GM18502 (cell line): ENCODE measurements around the gene ARHGAP22.

ENCODE experiments used
- ATAC-seq: cut with Tn5 transposase; IDR thresholded peaks from one replicate; pipeline ENCODE4 v1.9.1; 2021; ENCODE audit warnings: mild to moderate bottlenecking; ENCODE audit not compliant: unreplicated experiment, poor library complexity

Gene ARHGAP22

DNA sequence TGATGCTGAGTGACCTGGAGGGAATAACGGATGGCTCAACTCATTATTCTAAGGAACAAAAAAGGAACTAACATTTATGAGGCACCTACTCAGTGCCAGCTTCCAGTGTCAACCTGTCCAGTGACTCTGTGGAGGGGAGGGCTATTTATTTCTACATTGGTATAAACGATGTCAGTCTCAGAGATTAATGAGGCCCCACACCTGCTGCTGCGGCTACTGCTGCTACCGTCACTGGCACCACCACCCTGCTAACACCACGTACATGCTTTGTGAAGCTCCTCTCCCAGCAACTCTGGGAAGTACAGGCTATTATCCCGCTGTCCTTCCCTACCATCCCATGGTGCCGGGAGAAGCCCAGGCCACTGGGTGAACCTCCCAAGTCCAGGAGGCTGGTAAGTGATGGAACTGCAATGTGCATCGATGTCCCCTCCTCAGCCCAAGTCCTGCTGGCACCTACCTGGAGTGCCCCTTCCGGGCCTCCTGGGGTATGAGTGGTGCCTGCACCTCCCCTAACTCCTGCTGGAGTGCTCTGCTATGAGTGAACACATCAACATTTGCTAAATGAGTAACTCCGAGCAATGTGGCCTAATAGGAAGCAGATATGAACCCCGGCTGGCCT lies 101.5 kb downstream of the ARHGAP22 start:
- ATAC-seq: no peak

DNA sequence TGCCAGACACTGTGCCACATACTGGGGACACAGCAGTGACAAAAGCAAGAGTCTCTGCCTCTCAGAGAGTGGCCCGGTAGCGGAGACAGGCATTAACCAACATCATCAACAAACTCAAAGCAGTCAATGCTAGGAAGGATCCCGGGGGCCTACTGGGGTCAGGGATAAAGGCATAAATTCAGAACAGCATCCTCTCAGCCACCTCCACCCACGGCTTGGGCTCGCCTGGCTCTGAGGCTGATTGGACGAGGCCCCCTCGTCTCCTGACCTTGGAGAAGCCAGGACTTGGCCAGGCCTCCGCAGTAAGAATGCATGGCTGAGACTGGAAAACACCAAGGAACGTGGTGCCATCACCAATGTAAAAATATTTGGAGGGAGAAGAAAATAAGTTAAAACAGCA lies 102.1 kb downstream of the ARHGAP22 start:
- ATAC-seq: no peak

DNA sequence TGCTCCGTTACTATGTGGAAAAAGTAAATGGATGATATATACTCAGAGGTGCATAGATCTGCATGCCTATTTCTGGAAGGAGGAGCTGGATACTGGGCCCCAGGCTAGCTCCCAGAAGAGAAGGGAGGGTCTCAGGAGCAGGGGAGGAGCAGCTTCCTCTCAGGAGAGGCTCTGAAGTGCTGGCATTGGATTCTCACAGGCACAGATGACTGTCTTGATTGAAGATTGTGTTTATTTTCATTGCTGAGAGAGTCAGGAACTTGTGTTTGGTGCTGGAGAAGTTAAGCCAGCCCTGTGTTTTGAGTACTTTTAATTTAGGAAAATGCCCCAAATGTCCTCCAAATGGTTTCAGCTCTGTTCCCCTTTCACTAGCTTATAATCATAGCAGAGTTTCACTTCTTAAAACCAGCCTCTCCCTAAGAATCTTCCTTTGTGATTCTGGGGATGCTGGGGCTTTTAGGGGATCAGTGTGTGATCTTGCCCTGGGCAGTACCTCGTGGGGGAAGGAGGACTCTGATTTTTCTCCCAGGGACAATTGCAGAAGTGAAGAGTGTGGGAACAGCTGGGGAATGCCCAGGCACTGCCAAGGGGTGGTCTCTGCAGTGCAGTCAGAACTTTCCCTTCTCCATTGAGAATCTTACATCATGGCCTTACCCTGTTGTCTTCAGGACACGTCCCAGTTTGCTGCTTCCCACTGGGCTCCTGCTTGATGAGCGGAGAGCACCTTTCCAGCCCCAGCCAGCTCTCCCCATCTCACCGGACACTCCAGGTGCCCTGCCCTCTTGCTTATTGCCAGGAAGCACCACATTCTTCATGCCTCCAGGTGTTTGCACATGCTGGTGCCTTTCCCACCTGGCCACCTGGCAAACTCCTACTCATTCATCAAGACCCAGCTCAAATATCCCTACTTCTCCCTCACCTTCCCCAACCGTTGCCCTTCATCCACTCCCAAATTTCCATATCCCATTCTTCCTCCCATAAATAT lies 102.8 kb downstream of the ARHGAP22 start:
- ATAC-seq: no peak

DNA sequence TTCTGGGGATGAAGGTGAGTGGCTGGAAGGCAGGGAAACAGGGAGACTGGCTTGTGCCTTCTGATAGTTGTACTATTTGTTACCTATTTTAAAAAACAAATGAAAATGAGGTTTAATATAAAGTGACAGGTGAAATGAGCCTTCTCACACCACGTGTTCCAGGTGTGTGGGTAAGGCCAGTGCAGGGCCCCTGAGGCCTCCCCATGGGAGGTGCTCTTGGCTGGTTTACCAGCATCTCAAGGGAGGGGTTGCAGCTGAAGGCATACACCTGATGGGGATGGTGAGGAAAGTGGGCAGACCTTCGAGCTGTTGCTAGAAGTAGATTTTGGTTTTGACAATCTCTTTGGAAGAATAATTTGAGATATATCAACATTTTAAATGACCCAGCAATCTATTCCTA lies 103.6 kb downstream of the ARHGAP22 start:
- no peak for ATAC-seq

DNA sequence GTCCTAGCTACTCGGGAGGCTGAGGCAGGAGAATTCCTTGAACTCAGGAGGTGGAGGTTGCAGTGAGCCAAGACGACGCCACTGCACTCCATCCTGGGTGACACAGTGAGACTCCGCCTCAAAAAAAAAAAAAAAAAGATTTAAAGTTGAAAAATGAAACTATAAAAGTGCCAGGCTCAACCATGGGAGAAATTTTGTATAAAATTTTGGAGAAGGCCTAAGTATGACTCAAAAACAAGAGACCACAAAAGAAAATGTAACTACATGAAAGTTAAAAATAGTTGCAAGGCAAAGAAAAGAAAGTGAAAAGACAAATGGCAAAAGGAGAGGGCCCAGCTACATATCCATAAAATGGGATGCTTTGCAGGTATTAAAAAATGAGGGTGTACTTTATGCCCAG lies 104.1 kb downstream of the ARHGAP22 start:
- no peak for ATAC-seq

DNA sequence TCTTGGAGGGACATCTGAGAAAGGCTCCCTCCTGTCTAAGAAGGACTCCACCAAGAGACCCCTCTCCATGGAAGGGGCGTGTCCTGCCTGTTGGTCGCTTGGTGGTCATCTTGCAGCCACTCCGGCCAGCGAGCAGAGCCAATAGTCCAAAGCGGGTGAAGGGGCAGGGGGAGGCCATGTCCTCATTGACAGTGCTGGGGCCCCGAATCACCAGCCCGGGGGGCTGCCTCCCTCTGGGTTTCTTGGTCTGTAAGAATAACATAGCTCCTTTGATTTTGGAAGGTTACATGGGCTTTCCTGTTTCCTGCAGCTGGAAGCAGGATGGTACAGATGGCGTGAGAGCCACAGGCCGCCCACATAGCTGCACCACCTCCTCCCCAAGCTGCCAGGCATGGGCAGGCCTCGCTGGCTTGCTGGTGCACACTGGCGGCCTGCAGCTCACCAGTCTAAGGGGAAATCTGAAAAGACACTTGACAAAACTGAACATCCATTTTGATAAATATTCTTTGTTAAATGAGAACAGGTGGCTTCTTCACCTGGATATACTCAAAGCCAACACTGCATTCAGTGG lies 105.8 kb downstream of the ARHGAP22 start:
- no peak for ATAC-seq

DNA sequence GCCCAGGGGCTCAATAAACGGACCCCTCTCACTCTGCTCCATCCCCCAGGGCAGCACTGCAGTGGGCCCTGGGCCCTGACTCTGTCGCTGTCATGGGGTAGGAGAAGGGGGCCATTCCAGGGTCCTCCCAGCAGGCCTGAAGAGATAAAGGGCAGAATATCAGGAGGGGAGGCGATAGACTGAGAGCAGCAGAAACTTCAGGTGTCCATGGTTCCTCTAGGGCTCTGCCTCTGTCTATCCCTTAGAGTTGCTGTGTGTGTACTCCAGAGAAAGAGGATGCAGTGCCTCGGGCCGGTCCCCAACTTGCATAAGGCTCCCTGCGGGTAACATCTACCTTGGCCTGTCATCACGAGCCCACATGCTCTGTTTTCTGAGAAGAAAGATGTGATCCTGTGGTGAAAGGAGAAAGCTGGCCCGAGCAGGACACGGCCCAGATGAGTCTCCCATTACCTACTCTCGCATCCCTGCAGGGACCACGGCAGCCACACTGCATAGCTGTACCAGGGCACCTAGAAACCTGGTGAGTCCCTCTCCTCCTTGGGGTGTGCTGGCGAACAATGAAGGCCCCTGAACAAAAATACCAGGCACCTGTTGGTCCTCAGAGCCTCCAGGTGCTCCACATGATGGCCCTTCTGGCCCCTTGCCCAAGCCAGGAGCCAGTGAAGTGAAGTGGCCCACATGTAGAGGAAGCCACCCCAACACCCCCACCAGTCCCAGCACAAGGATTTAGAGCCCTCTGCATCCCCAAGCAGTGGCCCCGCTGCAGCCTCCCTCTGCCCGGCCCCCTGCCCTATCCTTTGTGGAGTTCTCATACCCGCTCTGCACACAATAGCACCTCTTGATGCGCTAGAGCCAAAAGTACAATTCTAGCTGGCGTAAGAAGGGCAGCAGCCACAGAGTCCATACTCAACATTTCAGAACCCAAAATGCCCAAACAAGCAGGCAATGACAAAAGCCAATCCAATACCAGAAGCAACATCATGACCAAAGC lies 106.8 kb downstream of the ARHGAP22 start:
- no peak for ATAC-seq

DNA sequence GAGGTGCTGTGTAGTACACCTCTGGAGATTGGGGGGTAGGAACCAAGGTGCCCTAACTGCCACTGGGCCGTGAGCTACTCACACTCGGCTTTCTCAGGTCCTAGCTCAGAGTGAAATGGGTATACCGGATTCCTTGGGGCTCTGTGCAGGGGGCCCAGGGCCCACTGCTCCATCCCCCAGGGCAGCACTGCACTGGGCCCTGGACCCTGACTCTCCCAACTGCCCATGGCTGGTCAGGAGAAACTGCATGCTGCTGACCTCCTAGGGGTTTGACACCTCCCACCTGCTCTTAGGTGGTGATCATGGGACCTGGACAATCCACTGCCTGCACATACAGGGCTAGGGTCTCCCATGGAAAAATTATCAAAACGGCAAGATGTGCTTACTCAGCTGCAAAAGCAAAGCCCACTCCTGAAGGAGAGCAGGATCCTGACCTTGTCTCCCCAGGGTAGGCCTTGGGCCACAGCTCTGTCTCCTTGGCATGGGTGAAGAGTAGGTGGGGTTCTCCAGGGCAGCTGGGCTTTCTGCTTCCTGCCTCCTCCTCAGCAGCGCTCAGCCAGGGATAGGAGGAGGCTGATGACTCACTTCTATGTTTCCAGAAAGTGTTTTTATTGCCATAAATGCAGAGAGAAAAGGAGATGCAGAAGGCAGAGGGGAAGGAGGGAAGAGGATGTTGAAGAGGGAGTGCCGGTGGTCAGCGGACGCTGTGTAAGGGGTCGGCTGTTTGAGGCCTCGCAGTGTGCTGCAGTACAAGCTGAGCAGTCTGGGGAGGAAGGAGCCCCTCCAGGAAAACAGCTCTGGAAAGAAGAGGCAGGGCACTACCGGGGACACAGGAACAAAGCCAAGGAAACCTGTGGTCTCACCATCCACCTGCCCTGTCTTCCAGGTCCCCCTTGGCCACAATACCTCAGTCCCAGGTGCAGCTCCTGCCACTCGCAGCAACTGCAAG lies 107.8 kb downstream of the ARHGAP22 start:
- no peak for ATAC-seq

DNA sequence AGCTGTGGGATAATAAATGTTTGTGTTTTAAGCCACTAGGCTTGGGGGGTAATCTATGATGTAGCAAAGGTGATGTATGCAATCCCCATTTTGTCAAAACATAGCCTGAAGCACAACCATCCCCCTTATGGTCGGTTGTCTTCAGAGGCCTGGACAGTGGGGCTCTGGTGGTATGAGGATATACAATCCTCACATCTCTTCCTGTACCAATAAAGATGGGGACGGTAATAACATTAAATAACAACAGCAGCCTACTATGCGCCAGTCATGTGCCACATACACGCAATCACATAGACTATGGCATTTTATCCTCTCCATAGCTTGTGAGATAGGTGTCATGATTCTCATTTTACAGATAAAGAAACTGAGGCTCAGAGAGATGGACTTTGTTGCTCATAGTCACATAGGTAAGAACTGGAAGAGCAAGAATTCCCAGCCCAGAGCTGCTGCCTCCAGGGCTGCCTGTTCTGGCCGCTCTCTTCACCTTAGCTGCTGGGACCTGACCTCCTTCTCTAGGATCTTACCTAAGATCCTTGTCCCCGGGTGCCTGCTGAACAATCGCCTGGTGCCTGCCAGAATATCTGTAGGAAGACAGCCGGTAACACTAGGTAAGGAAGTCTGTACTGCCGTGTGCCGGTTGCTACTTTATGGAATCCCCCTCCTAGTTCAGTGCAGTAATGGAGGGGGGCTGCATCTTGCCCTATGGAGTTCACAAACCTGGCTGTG lies 108.6 kb downstream of the ARHGAP22 start:
- no peak for ATAC-seq

DNA sequence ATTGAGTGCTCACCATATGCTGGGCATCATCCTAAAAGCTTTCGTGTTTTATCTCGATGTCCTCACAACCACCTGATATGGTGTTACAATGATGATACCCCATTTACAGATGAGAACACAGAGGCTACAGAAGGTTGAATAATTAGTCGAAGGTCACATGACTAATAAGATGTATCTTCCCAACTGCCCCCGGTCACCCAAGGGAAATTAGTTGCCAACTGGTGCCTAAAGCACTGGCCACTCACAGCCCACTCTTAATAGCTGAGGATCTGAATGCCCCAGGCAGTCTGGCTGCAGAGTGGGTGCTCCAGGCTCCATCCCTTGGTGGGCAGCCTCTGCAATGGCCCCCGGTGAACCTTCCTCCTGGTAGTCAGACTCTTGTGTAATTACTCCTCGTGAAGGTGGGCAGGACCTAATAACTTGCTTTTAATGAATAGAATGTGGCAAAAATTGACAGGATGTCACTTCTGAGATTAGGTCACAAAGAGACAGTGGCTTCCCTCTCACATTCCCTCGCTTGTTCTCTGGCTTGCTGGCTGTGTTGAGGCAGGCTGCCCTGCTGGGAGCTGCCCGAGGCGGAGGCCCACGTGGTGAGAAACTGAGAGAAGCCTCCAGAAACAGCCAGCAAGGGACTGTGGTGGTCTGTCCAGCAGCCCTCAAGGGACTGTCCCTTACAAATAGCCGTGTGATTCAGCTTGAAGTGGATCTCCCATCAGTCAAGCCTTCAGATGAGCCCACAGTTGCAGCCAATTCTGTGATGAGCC lies 109.4 kb downstream of the ARHGAP22 start:
- ATAC-seq: no peak

DNA sequence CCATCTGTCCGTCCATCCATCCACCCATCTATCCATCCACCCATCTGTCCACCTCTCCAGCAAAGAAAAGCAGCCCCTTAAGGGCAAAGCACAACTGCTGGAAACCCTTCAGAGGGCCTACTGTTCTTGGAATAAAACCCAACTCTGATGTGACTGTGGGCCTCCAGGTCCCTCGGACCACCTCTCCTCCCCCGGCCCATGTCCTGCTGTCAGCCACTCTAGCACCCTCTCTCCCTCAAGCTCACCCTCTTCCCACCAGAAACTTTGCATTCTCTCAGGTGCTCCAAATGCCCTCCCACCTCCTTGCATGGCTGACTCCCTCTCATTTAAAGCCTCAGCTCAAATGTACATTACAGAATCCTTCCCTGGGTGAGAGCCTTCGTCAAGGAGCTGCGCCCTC lies 110.3 kb downstream of the ARHGAP22 start:
- ATAC-seq: no peak

DNA sequence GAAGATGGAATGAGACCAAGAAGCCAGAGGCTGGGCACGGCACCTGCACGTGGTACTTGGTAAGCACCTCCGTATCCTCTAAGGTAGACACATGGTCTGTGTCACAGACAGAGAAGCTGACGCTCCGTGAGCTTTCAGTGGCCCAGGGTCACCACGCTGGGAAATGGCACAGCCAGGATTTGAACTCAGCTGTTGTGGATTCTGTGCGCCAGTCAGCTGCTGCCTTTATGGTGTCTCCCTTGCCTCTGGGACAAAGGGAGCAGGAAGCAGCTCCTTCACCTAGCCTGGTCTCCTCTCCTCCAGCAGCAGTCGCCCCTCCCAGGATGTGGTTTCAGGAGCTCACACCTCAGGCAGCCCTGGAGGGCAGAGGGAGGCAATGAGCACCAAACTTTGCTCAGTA lies 110.8 kb downstream of the ARHGAP22 start:
- ATAC-seq: no peak

DNA sequence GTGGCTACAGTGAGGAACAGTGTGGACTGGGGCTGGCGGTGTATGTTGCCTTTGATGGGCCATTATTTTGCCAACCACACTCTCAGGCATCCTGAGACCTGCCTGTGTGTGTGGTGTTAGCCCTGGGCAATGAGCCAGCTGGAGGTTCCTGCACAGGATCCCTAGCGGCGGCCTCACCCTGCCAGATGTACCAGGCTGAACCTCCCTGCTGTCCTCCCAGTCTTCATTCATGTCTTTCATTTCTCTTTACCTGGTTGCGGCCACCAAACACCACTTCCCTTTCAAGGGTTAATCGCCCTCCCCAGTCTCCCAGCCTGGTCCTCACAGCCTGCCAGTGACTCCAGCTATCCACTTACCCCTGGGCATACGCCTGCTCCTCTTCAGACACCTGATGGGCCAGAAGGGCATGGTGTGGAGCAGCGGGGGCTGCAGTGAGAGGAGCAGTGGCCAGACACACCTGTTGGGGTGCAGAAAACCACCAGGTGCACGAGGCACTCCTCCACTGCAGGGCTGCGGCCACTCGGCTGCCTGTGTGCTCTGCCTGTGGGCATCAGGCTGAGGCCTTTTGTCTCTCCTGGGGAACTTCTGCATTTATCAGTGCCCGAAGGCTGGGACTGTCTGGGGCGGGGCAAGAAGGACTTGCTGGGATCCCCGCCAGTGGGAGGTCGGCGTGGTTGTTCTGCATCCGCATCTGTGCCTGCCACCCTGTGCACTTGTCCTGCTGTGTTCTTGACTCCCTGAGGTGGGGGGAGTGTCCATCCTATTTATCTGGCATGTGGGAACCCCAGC lies 111.6 kb downstream of the ARHGAP22 start:
- ATAC-seq: no peak

DNA sequence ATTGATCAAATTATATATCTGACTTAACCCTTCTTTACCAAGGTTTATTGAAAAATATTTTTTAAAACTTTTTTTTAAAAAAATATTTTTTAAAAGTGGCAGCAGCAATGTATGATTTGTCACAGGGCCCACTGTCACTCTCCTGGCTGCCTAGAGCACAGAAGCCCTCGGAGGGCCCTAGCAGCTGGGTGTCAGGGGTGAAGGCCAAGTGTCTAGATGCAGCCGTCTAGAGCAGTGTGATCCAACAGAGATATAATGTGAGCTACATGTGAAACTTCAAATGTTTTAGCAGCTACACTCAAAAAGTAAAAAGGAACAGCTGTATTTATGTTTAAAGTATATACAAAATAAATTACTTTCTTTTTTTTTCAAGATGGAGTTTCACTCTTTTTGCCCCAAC lies 112.7 kb downstream of the ARHGAP22 start:
- ATAC-seq: no peak

DNA sequence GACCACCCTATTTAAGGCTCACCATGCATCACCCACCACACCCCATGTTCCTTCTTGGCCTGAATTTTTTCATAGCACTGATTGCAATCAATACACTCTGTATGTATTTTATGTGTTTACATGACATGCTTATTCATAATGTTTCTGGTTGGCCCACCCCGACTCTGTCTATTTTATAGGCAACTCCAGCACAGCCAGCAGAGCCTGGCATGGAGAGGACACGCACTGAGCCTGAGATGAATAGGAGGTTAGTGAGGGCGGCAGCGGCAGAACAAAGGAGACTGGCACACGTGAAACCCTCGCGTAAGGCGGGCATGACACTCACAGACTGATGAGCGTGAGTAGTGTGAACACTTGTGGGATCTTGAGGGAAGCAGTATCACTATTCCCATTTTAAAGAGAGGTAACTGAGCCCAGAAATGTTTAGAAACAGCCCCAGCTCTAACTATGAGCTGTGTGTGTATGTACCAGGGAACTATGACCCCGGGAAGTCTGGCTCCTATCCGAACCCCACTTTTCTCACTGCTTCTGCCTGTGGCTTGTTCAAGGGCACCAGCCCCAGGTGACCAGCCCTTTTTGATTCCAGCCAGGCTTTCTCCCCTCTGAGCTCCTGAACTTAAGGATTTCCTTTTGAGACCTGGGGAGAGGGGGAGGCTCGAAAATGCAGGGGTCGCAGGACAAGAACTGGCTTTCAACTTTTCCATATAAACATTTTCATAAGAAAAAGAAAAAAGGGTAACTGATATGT lies 113.3 kb downstream of the ARHGAP22 start:
- no peak for ATAC-seq

DNA sequence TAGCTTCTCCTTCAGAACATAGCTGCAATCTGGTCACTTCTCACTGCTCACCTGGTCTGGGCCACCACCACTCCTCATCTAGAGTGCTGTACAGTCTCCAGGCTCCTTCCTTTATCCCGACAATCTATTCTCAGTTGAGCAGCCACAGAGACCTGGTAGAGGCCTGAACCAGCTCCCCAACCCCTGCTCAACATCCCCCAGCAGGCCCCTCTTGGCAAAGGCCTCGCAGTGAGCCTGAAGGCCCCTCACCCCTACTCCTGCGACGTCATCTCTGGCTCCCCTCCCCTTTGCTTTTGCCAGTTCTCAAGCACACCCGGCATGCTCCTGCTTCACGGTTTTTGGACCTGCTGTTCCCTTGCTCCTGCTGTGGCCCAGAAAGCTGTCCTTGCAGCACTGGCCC lies 113.9 kb downstream of the ARHGAP22 start:
- ATAC-seq: no peak
